Measurements from ENCODE around the gene PCGF3.
A peak's percentile ranks its signal among the peaks of the same experiment; 100 is the strongest.
"Not testable (repeated sequence)": the region's sequence is repeated elsewhere in the genome, so short reads cannot be mapped to it uniquely, and the experiment has no call there.

PCGF3 gene

DNA sequence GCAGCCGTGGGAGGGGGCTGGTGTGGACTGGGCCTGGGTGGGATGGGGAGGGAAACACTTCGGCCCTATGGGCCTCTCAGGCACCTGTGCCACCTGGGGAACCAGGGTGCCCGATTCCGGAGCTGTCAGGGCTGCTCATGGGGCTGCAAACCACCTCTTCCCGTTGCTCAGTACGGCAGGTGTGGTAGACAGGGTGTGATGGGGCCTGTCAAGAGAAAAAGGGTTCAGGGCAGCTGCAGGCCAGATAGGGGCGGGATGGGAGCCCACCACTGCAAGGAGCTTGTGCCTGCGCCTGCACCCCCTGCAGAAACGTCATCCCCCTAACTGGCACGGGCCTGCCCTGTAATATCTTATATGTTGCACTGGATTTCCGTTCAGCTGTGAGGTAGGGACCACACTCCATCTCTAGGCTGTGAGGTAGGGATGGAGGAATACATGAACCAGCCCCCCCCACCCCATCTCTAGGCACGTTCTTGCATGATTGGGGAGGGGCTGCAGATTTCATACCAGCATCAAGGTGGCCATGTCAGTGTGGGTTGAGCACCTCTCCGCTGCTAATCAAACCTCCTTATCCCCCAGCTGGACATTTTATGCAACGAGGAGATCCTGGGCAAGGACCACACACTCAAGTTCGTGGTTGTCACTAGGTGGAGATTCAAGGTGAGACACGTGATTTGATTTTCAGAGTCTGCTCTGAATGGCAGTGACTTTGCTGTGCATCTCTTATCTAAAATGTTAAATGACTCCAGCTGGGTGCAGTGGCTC lies 59.0 kb downstream of the PCGF3 start:
- no peak for DNase-seq (ENCODE audit: low spot score)

DNA sequence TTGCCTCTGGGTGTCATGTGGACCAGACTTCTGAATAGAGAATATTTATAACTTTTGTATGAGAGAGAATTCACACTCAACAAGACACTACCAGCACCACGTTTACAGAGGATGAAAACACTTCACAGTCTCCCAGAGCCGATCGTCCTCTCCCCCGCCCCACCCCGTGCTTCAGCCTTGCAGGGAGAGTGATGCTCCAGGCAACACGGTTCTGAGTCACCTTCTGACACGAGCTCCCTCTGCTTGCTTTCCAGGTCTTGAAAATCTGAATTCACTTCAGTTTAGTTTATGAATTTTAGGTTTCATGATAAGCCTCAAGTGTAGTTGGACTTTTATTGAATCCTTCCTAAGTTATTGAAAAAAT lies 60.5 kb downstream of the PCGF3 start:
- no peak for DNase-seq (ENCODE audit: low spot score)

DNA sequence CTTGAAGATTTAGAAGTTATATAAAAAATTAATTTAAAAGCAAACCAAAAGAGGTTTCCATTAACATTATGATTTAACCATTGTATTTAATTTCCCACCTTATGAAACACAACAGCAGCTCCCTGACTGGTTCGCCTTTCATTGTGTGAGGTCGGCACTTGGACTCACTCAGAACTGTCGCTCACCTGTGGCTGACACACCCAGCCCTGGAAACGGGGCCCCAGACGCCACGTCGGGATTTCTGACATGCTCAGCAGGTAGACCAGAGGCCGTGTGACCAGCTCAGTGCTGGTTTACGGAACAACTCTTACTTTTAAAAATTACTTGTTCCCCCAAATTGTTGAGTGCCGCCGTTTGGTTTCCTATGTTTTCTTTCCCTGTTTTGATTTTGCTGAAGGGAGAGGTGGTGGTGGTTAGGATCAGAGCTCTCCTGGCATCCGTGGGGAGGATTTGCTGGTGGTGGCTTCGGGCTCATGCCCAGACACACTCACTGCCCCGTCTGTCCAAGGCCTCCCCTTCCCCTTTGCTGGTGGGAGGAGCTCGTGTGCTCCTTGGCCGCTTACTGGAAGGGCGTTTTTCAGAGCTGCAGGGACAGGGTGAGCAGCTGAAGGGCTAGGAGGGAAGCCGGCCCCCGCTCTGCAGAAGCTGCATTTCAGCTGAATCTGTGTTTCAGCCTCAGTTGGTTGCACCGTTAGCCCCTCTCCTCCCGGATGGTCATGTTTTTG lies 61.1 kb downstream of the PCGF3 start:
- peak; percentile 59 for DNase-seq (ENCODE audit: low spot score)

DNA sequence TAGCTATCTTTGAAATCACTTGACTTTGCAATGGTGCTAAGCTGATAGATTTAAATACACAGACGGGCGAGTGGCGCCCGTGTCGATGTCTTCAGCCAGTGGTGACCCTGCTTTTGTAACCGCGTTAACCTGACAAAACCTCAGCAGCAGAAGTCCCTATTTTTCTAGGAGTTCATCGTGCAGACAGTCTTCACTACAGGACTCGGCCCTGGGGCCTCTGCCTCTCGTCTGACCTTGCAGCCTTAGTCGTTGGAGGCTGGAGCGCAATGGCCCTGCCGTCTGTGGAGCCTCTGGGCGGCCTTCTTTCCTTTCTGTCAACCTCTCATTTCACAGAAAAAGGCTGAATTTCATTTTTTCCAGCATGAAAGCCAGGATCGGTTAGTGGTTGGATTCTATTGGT lies 62.4 kb downstream of the PCGF3 start:
- DNase-seq (ENCODE audit: low spot score), result no peak

DNA sequence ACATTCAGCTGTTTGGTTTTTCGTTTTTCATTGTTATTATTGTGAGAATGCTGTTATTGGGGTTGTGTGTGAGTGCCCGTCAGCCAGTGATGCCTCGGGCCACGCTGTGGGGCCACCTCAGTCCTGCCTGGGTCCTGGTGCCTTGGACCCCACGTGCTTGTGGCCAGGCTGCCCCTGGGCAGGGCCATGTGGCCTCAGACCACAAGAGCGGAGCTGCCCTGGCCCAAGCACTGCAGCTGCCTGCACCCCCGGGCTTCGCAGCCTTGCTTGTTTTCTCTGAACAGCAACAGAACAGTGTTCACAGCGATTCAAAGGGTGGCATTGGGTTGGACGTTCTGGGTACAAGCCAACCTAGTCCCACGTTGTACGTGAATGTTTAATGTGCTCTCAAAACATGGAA lies 63.4 kb downstream of the PCGF3 start:
- DNase-seq (ENCODE audit: low spot score), result no peak

DNA sequence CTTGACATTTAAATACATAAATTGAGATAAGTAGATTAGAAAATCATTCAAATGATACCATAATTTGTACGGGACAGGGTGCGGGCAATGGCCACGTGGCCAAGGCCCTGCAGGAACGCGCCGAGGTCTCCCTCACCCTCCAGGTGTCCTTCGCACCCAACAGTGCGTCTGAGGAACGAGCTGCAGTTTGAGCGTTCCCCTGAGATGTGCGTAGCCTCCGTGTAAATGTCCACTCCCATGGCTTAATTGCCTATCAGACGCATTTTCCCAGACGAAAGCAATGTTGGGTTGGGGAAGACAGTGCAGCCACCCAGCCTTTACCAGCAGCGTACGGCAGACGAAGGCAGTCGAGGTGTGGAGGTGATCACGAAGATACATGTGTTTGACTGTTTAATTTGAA lies 63.9 kb downstream of the PCGF3 start:
- DNase-seq (ENCODE audit: low spot score), result no peak

DNA sequence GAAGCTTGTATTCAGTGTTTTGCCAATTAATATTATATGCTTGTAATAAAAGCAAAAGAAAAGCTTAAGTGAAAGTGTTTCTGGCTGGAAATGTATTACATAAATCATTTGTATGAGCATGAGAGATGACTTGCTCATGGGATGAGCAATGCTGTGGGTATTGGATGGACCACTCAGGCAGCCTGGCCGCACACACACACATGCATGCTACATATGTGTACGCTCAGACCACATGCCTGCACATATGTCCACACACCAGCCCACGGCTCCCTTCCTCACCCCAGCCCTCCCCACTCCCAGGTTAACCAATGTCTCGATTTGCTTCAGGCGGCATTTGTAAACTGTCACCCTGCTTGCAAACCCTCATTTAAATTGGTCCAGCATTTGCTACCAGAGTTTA lies 64.4 kb downstream of the PCGF3 start:
- no peak for DNase-seq (ENCODE audit: low spot score)

DNA sequence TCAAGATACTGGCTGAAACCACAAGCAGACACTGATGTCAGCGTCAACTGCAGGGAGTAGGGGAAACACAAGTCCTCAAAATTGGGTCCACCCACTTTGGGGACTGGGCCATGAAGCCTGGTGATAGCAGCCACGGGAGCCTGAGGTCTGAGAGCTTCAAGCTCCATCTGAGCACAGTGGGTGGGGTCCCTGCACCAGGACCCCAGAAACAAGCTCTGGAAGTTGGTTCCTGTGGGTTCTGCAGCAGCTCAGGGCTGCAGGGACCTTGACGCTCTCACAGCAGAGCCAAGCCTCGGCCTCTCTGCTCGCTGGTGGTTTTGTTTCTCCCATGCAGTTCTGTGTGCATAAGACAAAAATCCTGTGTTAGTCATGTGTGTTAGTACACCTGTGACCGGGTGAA lies 65.8 kb downstream of the PCGF3 start:
- peak; percentile 29 for DNase-seq (ENCODE audit: low spot score)

DNA sequence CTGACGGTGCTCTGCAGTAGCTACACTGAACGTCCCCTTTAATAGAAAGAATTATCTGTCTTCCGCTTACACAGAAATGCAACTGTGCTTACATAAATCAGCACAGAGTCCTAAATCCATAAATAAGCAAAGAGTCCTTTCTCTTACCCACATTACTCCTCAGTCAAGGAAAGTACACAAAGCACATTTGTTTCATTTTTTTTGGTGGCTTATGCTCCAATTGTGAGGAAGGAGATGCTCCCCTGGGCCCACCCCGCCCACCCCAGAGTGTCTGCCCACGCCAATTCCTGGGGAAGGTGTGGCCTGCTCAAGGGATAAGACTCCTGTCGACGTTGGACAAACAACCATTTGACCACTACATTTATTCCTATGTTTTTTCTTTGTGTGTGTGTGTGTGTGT lies 66.5 kb downstream of the PCGF3 start:
- DNase-seq (ENCODE audit: low spot score), result peak; percentile 32

DNA sequence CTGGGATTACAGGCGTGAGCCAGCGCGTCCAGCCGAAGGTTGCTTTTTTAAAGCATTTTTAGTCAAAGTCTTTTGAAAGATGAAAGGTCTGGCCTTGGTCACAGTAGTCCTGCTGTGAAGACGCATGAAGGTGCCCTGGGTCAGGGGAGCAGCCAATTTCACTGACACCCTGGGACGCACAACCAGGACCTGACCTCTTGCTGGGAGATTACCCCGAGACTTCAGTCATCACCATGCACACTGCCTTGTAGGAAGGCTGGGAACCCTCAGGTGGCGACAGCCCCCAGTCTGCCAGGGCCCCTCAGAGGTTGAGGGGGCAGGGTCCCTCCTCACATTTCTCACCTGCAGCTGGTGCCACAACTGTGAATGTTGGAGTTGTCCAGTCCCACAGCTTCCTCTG lies 67.1 kb downstream of the PCGF3 start:
- DNase-seq (ENCODE audit: low spot score), result no peak

DNA sequence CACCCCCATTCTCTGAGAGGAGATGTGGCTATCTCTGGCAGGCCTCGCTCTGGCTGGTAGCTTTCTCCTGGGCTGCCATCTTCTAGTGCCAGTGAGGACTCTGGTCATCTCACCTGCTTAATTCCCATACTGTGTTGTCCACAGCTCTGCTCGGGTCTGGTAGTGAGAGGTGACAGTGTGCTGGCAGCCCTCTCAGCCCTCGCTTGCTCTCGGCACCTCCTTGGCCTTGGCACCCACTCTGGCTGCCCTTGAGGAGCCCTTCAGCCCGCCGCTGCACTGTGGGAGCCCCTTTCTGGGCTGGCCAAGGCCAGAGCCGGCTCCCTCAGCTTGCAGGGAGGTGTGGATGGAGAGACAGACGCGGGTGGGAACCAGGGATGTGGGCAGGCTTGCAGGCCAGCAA lies 67.6 kb downstream of the PCGF3 start:
- peak; percentile 24 for DNase-seq (ENCODE audit: low spot score)

DNA sequence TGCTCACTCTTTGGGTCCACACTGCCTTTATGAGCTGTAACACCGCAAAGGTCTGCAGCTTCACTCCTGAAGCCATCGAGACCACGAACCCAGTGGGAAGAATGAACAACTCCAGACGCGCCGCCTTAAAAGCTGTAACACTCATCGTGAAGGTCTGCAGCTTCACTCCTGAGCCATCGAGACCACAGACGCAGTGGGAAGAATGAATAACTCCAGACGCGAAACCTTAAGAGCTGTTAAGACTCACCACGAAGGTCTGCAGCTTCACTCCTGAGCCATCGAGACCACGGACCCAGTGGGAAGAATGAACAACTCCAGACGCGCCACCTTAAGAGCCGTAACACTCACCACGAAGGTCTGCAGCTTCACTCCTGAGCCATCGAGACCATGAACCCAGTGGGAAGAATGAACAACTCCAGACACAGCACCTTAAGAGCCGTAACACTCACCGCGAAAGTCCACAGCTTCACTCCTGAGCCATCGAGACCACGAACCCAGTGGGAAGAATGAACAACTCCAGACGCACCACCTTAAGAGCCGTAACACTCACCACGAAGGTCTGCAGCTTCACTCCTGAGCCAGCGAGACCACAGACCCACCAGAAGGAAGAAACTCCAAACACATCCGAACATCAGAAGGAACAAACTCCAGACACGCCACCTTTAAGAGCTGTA lies 68.9 kb downstream of the PCGF3 start:
- DNase-seq (ENCODE audit: low spot score), result not testable (repeated sequence)

DNA sequence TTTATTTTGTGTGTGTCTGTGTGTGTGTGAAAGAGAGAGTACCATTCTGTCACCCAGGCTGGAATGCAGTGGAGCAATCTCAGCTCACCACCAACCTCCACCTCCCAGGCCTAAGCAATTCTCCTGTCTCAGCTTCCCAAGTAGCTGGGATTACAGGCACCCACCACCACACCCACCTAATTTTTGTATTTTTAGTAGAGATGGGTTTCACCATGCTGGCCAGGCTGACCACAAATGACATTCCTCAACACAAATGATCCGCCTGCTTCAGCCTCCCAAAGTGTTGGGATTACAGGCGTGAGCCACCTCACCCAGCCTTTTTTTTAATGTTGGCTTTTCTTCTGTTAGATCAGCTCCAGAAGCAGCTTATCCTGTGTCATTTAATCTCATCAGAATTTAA lies 69.9 kb downstream of the PCGF3 start:
- not testable (repeated sequence) for DNase-seq (ENCODE audit: low spot score)

DNA sequence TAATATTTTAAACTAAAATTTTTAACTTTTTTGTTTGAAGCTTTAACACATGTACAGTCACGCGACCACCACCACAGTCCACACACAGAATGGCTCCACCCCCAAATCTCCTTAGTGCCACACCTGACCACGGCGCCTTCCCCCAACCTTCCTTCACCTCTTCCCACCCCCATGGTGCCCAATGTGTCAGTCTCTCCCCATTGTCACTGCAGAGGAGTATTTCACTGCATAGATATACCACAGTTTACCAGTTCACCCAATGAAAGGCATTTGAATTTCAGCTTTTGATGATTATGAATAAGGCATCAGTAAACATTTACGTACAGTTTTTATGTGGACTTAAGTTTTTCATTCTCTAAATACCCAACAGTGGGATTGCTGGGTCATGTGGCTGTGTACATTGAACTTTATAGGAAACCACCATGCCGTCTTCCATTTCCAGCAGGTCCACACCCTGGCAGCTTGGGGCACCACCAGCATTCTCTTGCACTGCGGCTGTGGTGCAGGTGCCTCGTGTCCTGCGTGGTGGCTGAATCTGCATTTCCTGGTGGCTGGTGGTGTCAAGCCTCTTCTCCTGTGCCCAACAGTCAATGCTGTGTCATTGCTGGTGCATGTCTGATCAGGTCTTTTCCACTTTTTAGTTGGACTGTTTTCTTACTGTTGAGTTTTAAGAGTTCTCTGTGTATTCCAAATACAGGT lies 71.3 kb downstream of the PCGF3 start:
- DNase-seq (ENCODE audit: low spot score), result no peak

DNA sequence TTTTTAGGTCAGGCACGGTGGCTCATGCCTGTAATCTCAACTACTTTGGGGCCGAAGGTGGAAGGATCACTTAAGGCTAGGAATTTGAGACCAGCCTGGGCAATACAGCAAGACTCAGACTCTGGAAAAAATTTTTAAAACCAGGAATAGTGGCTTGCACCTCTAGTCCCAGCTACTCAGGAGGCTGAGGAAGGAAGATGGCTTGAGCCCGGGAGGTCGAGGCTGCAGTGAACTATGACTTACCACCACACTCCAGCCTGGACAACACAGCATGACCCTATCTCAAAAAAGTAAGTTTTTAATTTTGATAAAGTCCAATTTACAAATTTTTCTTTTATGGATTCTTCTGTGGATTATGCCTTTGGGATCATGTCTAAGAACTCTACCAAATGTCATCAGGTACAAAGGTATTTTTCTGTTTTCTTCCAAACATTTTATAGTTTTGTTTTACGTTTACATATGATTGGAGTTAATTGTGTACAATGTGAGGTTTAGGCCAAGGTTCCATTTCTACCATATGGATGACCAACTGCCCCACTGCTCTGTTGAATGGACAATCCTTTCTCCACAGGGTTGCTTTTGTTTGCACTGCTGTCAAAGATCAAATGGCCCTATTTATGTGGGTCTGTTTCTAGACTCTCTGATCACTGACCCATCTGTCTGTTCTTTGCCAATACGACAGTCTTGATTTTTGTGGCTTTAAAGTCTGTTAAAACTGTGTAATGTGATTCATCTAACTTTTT lies 72.1 kb downstream of the PCGF3 start:
- no peak for DNase-seq (ENCODE audit: low spot score)

DNA sequence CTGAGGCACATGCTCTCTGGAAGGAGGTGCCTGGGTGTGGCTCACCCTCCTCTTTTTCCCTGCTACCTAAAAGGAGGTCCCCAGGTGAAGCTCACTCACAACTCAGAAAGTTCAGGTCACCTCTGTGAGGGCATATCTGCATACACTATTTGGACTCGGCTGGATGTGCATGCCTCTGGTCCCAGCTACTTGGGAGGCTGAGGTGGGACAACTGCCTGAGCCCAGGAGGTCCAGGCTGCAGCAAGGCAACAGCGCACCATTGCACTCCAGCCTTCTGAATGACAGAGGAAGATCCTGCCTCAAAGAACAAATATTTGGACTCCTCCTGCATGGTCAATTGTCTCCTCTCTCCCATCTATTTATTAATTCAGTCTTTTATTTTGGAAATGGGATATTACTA lies 73.9 kb downstream of the PCGF3 start:
- DNase-seq (ENCODE audit: low spot score), result no peak

DNA sequence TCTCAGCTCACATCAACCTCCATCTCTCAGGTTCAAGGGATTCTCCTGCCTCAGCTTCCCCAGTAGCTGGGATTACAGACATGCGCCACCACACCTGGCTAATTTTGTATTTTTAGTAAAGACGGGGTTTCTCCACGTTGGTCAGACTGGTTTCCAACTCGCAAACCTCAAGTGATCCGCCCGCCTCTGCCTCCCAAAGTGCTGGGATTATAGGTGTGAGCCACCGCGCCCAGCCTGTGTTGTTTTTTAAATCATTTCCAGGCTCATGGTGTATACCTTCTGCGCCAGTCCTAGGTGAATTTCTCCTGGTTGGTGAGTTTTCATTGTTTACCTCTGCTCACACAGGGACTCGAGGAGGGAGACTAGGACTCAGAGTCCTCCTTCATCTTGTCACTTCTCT lies 74.6 kb downstream of the PCGF3 start:
- not testable (repeated sequence) for DNase-seq (ENCODE audit: low spot score)

DNA sequence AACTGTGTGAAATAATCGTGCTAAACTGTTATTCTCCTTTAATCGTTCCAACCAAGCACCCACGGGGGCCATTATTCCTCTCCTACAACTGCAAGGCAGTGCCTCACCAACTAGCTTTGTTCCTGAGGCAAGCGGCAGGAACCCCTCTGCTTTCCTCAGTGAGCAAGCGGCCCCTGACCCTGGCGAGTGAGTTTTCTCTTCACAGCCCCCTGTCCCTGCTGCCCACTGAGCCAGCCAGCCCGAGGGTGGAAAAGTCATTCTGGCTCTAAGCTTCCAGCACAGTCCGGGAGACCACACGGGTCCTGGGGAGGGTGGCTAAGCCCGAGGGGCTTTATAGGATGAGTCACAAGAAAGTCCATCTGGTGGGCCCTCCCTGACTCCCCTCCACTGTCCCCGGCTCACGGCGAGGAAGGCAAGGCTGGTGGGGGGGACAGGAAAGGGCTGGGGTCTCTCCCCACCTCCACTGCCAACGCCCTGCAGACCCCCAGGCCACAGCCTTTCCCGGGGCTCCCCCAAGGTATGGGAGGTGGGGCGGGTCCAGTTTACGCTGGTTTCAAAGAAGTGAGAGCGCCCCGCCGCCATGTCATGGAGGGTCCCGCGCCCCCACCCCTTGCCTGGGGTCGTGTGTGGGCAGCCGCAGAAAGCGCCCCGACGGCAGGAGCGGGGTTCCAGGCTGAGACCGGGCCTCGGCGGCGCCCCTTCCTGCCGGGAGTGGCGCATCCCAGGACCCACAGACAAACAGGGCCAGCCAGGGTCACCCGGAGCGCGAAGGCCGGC lies 75.3 kb downstream of the PCGF3 start:
- DNase-seq (ENCODE audit: low spot score), result no peak

DNA sequence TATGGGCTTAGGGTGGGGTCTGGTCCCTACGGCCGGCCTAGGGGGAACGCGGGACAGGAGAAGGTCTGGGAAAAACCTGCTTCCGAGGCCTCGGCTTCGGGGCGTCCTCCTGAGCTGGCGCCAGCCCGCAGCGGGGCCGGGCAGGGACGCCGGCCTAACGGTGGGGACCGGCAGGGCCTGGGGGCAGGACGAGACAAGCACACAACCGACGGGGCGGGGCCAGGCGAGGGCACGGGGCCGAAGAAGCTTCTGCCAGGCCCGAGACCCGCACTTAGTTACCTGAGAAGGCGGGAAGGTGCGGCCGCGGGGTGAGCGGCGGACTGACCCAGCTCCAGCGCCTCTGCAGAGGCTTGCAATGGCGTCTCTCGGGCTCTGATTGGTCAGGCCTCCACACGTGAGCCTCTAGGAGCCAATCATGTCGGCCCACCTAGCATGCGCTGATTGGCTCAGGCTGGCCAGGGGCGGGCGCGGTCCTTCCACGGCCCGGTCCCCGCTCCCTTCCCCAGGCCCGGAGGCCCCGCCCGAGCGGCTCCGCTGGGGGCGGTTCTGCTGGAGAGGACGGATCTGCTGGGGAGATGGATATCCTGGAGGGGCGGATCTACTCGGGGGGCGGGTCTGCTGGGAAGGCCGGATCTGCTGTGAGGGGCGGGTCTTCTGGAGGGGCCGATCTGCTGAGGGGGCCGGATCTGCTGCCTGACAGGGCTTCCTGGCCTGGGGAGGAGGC lies 76.0 kb downstream of the PCGF3 start:
- DNase-seq (ENCODE audit: low spot score), result peak; percentile 99

Measured in cerebellar cortex (tissue), 1 donor.